Activated CD4-positive, alpha-beta T cell treated with anti-CD3 and anti-CD28 coated beads for 48 hours (primary cell): ENCODE results near the gene KIAA0319L.
"Not testable (repeated sequence)": the region's sequence is repeated elsewhere in the genome, so short reads cannot be mapped to it uniquely, and the experiment has no call there.

Source experiments
- DNase-seq: peaks from one replicate; pipeline ENCODE4 v3.0.0-alpha.2; 2020

The KIAA0319L gene

GRCh38 chr1:35557118-35557610 lies at the start of gene KIAA0319L:
Gene KIAA0319L, minus strand, starts transcription at chr1:35557403. Its CDS starts 2,912 bp downstream, at chr1:35554491.
- DNase-seq: no peak

DNA sequence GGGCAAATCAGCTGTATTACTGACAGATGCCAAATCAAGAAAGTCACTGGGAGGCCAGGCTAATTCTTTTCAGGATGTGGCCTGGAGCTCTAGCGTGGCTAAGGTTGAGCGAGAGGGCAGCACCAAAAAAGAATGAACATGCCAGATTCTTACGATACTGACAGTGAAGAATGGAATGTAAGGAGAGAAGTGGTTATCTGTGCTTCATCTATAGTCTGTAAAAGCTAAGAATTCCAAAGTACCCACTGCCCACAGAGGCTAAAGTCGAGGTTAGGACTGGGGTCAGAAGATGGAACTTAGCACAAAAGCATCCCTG lies 48.6 kb upstream of the KIAA0319L start:
- DNase-seq: no peak

GRCh38 chr1:35605071-35605866 lies 48.1 kb upstream of the KIAA0319L start:
- DNase-seq: no peak

GRCh38 chr1:35603941-35604340 lies 46.7 kb upstream of the KIAA0319L start:
- no peak for DNase-seq

GRCh38 chr1:35603468-35603867 lies 46.3 kb upstream of the KIAA0319L start:
- DNase-seq: no peak

GRCh38 chr1:35600593-35600992 lies 43.4 kb upstream of the KIAA0319L start:
- no peak for DNase-seq

GRCh38 chr1:35599411-35599810 lies 42.2 kb upstream of the KIAA0319L start:
- DNase-seq: no peak

DNA sequence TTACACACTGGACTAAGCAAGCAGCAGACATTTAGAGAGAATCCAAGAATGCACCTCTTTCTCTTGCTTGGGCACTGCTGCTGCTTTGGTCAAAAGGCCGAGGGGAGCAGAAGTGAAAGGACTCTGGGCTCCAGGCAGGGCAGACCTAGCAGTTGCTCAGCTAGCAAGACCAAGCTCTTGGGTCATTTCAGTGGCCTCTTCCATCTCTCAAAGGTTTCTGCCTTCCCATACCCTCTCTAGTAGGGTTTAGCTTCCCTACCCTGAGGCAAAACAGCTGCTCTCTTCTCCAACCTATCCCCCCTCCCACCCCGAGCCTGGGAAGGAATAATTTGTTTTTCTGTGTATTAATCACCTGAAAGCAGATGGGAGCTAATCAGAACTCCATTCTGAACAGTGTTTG lies 41.7 kb upstream of the KIAA0319L start:
- DNase-seq: no peak

DNA sequence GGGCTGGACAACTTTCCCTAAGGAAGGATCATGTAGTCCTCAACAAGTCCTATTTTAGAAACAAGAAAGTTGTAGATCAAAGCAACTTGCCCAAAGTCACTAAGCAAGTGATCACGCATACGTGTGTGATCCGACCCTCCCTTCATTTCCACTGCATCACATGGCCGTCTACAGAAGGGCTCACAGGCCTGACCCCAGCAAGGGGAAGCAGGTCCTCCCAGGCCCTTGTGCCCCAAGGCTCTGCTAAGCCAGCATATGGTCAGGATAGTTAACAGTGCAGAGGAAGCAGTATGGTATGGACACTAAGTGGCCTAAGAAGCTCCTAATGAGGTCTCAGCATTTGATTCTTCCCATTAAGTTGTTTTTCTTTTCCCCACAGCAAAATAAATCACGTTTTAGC lies 40.7 kb upstream of the KIAA0319L start:
- DNase-seq: no peak

- DNase-seq: no peak
Measured at GRCh38 chr1:35595684-35596083, 38.5 kb upstream of the KIAA0319L start.

- DNase-seq: no peak
Measured at GRCh38 chr1:35594005-35594760, 37.0 kb upstream of the KIAA0319L start.

DNA sequence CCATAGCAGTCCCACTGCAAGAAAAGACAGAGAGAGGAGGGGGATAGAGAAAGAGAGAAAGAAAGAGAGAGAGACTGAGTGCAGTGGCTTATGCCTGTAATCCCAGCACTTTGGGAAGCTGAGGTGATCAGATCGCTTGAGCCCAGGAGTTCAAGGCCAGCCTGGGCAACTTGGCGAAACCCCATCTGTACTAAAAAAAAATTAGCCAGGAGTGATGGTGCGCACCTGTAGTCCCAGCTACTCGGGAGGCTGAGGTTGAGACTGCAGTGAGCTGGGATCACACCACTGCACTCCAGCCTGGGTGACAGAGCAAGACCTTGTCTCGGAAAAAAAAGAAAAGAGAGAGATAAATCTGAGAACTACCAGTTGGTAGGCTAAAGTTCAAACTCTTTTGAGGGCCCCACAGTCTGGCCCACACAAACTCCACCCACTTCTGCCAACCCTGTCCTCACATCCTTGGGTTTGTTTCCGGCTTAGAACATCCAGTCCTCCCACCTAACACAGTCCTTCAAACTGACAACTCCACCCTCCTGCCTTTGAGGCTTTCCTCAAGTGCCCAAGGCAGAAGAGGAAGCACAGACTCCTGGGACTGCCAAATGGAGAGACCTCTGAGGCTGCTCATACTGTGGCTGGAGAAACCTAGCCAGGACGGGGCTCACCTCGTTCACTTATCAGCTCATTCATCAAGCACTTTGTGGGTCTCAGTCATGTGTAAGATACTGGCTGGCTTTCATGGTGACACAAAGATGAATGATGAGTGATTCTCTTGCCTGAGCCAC lies 36.0 kb upstream of the KIAA0319L start:
- no peak for DNase-seq

DNA sequence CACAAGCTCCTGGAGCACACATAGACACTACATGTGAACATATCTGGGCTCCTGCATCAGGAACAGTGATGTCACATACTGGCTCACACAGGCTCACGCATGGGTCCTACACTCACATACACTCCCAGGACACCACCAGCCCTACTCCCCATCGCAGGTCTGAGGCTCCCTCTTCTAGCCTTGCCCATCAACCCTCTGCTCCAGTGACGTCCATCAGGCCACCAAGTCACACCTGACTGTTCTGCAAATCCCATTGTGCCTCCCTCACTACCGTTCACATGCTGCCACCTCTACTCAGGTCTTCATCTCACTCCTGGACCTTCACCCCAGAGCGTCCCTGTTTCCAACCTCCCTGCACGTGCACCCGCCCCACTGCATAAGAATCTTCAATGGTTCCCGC lies 34.0 kb upstream of the KIAA0319L start:
- no peak for DNase-seq

DNA sequence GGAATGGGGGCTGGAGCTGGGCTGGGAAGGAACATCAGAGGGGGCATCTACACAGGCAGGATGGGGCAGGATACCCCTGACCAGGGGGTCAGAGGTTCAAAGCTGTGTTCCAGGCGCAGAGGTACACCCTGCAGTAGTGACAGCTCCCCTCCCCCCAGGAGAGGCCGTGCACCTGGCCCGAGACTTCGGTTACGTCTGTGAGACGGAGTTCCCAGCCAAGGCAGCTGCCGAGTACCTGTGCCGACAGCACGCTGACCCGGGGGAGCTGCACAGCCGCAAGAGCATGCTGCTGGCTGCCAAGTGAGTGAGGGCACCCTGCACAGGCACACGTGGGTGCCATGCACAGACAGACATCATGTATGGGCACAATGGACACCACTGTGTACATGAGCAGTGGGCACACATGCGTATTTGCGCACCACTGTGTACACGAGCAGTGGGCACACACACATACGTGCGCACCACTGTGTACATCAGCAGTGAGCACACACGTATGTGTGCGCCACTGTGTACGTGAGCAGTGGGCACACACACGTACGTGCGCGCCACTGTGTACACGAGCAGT lies 33.4 kb upstream of the KIAA0319L start:
- no peak for DNase-seq

DNA sequence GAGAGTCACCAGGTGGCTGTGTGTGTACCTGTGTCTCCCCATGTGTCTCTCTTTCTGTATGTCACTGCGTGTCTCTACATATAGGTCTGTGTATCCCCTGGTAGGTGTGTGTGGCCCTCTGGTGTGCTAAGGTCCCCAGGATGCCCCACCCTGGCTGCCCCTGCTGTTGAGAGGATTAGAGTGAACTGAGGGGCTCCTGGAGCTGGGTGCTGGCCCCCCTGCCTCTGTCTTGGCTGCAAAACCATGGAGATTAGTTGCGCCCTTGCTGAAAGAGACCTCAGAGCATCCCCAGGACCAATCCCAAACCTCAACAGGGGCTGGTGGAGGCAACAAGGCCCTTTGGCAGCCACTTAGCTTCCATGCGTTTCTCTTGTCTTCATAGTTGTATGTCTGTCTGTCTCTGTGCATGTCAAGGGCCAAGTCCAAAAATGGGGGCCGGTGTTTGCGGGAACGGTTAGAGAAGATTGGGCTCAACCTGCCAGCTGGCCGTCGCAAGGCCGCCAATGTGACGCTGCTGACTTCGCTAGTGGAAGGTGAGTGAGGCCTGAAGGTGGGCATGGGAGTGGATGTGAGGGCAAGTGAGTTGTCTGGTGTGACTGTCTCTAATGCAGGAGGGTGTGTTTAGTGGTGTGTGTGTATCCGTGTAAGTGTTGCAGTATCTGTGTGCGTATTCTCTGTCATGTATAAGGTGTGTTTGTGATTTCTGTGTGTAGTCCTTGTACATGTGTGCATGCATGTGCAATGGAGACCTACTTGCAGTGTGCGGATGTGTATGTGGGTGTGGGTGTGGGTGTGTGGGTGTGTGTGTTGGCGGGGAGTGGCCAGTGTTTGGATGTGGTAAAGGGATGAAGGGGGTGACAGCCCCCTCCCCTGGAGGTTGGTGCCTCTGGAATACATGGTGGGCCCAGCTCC lies 32.6 kb upstream of the KIAA0319L start:
- no peak for DNase-seq

- no peak for DNase-seq
Measured at GRCh38 chr1:35588197-35588910, 31.2 kb upstream of the KIAA0319L start.

DNA sequence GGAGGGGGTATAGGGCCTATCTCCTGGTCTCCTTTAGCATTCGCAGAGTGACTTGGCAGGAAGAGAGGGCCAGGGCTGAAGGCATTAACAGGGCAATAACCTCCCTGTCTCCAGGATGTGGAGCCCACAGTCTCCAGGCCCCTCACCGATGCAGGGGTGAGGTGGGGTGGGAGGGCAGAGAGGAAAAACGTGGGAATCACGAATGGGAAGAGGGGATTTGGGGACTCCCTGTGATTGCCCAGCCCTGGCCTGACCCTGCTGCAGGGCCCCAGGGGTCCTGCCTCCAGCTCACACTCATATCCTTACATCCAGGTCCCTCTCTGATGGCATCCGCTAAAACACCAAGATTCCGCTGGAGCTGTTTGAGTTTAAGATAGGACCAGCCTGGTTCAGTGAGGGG lies 30.5 kb upstream of the KIAA0319L start:
- no peak for DNase-seq

DNA sequence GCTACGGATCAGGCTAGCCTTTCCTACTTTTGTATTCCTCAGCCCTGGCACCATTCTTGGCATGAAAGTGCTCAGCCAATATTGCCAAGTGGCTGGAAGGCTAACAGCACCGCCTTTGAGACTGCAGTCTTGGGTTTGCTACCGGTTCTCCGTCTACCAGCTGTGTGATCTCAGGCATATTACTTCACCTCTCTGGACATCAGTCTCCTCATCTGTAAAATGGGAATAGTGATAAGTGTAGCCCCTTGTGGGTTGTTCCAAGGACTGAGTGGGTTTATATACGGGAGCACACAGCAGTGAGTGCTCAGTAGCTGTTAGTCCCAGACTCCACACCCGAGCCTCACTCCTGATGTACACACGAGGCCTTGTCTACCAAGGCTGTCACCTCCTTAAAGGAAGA lies 29.6 kb upstream of the KIAA0319L start:
- no peak for DNase-seq

- DNase-seq: not testable (repeated sequence)
Measured at GRCh38 chr1:35585805-35586204, 28.6 kb upstream of the KIAA0319L start.

GRCh38 chr1:35585281-35585680 lies 28.1 kb upstream of the KIAA0319L start:
- no peak for DNase-seq

DNA sequence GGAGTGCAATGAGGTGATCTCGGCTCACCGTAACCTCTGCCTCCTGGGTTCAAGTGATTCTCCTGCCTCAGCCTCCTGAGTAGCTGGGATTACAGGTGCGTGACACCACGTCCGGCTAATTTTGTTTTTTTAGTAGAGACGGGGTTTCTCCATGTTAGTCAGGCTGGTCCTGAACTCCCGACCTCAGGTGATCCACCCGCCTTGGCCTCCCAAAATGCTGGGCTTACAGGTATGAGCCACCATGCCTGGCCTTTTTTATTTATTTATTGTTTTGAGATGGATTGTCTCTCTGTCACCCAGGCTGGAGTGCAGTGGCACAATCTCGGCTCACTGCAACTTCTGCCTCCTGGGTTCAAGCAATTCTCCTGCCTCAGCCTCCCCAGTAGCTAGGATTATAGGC lies 24.4 kb upstream of the KIAA0319L start:
- not testable (repeated sequence) for DNase-seq
